Endometrial microvascular endothelial cells (primary cell): ENCODE results near the gene ATXN1. TPM values are rescaled to one million over a fixed set of nuclear protein-coding genes. Genes with fewer than 3 reads are reported as not detected.

Source experiments
- in situ Hi-C: cut with HindIII; loops from 2 replicates; pipeline ENCODE4 v1.10.0; 2017; ENCODE audit warnings: low sequenced_read_pairs, low pct_unique_long_range_greater_than_20kb; ENCODE audit errors: inconsistent ontology term
- total RNA-seq: library from RNA; depleted of rRNA; stranded (reverse); fragments of >200 nt; gene quantifications from one replicate; pipeline ENCODE4 v1.2.3, GENCODE V29; 2015; ENCODE audit errors: inconsistent ontology term

Gene ATXN1
- total RNA-seq, 1 donor from 2014 or later = 8.1 TPM

DNA sequence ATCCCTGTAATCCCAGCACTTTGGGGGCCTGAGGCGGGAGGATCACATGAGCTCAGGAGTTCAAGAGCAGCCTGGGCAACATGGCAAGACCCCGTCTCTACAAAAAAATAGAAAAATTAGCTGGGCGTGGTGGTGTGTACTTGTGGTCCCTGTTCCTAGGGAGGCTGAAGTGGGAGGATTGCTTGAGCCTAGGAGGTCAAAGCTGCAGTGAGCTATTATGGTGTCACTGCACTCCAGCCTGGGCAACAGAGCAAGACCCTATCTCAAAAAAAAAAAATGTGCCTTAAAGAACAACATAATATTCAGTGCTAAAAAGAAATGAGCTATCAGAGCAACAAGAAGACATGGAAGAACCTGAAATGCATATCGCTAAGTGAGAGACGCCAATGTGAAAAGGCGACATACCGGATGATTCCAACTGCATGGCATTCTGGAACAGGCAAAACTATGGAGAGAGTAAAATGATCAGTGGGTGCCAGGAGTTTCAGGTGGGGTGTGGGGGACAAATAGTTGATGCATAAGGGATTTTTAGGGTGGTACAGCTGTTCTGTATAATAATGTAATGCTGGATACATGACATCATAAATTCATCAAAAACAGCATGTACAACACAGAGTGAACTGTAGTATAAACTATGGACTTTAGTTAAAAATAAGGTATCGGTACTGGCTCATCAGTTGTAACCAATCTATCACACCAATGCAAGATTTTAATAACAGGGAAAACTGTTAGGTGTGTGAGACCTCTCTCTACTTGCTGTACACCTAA, 442.1 kb downstream of the ATXN1 start:
- in situ Hi-C loops = no loop called here

DNA sequence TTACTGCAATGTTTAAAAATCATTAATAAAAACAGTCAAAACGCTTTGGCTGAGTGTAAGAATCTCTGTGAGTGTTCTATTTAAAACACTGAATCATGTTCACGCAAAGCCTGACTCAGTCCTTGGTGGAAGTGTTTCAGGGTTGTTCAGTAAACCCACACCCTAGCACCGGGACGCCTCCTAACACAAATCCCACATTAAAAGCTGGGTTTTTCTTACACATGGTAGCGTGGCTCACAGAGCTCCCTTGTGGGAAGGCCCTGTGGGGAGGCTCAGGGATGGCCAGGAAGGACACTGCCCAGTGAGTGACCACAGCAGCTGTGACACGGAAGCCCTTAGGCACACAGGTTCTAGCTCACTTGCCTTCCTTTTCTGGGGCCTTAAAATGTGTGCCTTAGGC, 442.7 kb downstream of the ATXN1 start:
- in situ Hi-C loops = no loop called here

GRCh38 chr6:16316741-16317251, 444.5 kb downstream of the ATXN1 start:
- in situ Hi-C loops = no loop called here

DNA sequence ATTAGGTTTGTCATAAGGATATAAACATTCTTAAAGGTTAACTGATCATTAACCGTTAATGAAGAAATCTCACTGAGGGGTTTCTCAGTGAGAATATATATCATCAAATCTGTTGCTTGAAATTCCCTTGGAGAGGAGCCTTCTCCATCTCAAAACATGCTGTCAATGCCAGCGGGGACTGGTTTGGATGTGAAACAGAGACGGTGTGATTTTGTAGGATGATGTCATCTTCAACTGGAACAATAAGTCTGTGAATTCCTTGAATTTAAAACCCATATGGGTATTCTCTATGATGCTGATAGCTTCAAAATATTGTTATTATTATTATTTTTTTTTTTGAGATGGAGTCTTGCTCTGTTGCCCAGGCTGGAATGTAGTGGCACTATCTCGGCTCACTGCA, 447.0 kb downstream of the ATXN1 start:
- in situ Hi-C loops = no loop called here

GRCh38 chr6:16313732-16314131, 447.5 kb downstream of the ATXN1 start:
- in situ Hi-C loops = no loop called here

- in situ Hi-C loops = no loop called here
Observed at GRCh38 chr6:16311763-16312162, 449.5 kb downstream of the ATXN1 start.

DNA sequence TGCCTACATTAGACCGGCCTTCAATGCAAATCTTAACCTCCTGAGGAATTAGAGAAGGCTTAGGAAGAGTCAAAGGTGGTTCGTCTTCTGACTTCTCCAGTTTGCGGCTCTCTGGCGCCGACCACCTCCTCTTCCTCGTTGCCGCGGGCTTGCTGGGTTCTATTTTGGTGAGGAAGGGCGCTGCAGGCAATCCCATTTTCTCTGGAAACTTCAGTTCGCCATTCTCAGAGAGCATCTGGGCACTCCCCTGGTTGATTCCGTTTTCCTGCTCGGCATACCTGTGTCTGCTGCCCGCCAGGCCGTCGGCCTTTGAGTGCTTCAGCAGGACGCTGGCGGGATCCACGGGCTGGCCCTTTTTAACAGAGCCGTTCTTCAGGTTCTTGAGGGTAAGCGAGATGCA, 454.9 kb downstream of the ATXN1 start:
- in situ Hi-C loops = no loop called here

GRCh38 chr6:16305788-16306187, 455.5 kb downstream of the ATXN1 start:
- in situ Hi-C loops = no loop called here

GRCh38 chr6:16305246-16305725, 456.0 kb downstream of the ATXN1 start:
- in situ Hi-C loops = no loop called here

- in situ Hi-C loops = no loop called here
Observed at GRCh38 chr6:16302721-16303552, 458.3 kb downstream of the ATXN1 start.

GRCh38 chr6:16301511-16301910, 459.7 kb downstream of the ATXN1 start:
- in situ Hi-C loops = no loop called here

- in situ Hi-C loops = no loop called here
Observed at GRCh38 chr6:16299861-16300260, 461.4 kb downstream of the ATXN1 start.

GRCh38 chr6:16296061-16296670, 465.1 kb downstream of the ATXN1 start:
- in situ Hi-C loops = no loop called here

- in situ Hi-C loops = no loop called here
Observed at GRCh38 chr6:16295471-16295870, 465.8 kb downstream of the ATXN1 start.

DNA sequence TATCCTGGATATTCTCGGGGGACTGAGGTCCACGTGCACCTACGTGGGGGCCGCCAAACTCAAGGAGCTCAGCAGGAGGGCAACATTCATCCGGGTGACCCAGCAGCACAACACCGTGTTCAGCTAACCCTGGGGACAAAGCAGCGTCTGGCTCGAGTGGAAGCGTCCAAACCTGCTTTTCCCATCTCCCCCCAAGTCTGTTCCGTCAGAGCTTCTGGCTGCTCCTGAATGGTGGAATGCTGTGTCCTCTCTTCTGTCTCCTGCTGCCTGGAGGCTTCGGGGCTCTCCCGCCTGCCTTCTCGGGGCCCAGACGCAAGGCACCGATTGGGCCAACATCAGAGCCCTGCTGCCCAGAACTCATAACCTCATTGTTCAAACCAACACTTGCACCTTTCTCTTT, 466.2 kb downstream of the ATXN1 start:
- in situ Hi-C loops = no loop called here

DNA sequence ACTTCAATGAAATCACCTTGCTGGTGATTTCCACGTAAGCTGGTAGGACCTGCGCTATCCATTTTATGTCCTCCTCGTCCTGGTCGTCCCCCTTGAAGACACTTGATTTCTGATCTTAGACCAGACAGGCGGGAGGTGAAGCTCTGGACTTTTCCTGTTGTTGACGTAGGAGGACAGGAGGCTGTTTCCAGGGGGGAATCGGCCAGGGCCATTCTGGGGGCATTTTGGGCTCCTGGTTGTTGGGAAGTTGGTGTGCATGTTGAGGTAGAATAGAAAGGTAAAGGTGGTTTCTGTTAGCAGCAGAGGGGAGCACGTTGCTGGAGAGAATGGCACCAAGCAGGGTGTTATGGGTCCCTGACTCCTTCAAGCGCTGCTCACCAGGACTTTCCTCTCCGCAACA, 466.9 kb downstream of the ATXN1 start:
- in situ Hi-C loops = no loop called here

DNA sequence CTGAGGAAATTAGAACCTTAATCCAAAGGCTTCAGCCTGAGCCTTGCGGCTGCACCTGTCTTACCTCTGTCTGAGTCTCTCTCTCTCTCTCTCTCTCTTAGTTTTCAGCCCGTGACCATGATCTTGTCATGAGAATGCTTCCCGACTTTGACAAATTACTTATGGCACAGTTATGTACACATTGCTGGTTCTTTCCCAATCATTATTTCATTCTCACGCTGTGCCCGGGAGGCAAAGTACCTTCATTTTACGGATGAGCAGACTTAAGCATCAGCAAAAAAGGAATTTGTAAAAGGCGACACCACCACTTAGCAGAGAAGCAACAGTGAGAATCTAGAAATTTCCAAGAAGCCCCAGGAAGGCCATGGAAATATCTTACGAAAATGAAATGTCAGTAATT, 468.3 kb downstream of the ATXN1 start:
- in situ Hi-C loops = no loop called here

DNA sequence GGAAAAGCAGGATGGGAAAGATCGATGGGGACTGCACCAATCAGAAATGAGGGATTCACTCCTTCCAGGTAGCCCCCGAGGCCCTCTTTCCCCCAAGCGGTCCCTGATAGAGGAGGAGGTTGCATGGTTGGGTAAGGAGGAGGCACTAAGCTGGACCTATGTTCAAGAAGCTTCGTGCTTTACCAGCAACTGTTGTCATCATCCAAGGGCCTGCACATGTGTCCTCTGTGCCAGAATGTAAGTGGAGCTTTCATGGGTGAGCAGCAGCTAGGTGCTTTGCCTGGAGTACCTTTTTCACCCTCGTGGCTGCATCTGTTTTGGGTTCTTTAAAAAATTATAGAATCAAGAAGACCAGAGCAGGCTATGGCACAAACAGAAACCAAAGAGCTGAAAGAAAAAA, 468.8 kb downstream of the ATXN1 start:
- in situ Hi-C loops = no loop called here

DNA sequence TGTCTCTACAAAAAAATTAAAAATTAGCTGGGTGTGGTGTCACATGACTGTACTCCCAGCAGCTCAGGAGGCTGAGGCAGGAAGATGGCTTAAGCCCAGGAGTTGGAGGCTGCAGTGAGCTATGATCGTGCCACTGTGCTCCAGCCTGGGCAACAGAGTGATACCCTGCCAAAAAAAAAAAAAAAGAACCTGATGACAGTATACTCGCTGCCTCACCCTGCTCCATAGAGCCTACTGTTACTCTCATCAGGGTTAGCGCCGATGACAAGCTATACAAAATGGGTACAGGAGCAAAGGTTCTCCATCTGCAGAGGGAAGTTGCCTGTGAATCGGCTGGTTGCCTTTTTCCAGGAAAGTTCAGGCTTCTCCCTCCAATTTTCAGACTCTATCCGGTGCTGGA, 469.5 kb downstream of the ATXN1 start:
- in situ Hi-C loops = no loop called here

DNA sequence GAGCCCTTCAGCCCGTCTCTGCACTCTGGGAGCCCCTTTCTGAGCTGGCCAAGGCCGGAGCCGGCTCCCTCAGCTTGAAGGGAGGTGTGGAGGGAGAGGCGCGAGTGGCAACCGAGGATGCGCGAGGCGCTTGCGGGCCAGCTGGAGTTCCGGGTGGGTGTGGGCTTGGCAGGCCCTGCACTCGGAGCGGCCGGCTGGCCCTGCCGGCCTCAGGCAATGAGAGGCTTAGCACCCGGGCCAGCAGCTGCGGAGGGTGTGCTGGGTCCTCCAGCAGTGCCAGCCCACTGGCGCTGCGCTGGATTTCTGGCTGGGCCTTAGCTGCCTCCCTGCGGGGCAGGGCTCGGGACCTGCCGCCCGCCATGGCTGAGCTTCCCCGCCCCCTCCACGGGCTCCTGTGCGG, 473.1 kb downstream of the ATXN1 start:
- in situ Hi-C loops = no loop called here
